Endothelial cell of umbilical vein (primary cell): ENCODE data around the gene SLC66A2. TPM values are rescaled to one million over a fixed set of nuclear protein-coding genes. Genes with fewer than 3 reads are reported as not detected.

Experiments used
- BruUV-seq: library from RNA; stranded (reverse); fragments of 400-500 nt; replicated peaks from 2 replicates; lab custom pipeline; 2021; lab: Mats Ljungman, UMichigan
- CTCF ChIA-PET: fragments of 300-600, 350-600 bp; sonication (Branson Sonifier 250); formaldehyde crosslinking; loops from one replicate; lab custom pipeline; 2021; ENCODE audit warnings: antibody characterized with exemption, inconsistent platforms; lab: Charles Lee
- POLR2A ChIA-PET: fragments of 300-600, 350-600 bp; sonication (Branson Sonifier 250); formaldehyde crosslinking; loops from one replicate; lab custom pipeline; 2021; ENCODE audit warnings: antibody characterized with exemption, inconsistent platforms; lab: Charles Lee
- DNase-seq: peaks from one replicate; pipeline ENCODE4 v3.0.0-alpha.2; 2011; ENCODE audit warnings: low read depth, low spot score
- FAIRE-seq: peaks from 2 replicates; lab custom pipeline; 2011; peaks lifted over from hg19 to GRCh38; lab: Jason Lieb, UNC
- H2AFZ ChIP-seq: 2 replicates; pipeline ENCODE4 v1.6.0; 2012; ENCODE audit warnings: low read depth, low read length, control low read depth, inconsistent platforms
- H3K27ac ChIP-seq: 2 replicates; pipeline ENCODE4 v1.5.1; 2011; ENCODE audit warnings: low read depth, mild to moderate bottlenecking, control low read depth, low read length, moderate library complexity; ENCODE audit not compliant: insufficient read depth
- H3K27me3 ChIP-seq, 2 experiments: 2 replicates each; pipeline versions ENCODE4 v1.6.0 to v1.6.1; 2011; ENCODE audit warnings: low read length in 2 of 2, mixed read lengths in 1 of 2; ENCODE audit not compliant: control insufficient read depth in 2 of 2, insufficient read depth in 2 of 2
- H3K36me3 ChIP-seq, 2 experiments: 2 replicates in 1 of 2; 3 replicates in 1 of 2; pipeline ENCODE4 v1.5.1; 2011; ENCODE audit warnings: low read length in 2 of 2, mild to moderate bottlenecking in 1 of 2, moderate library complexity in 1 of 2; ENCODE audit not compliant: control insufficient read depth in 2 of 2, insufficient read depth in 2 of 2; ENCODE audit errors: extremely low read depth in 1 of 2
- H3K4me1 ChIP-seq: 3 replicates; pipeline ENCODE4 v1.5.1; 2011; ENCODE audit warnings: mild to moderate bottlenecking, low read length; ENCODE audit not compliant: control insufficient read depth, insufficient read depth; ENCODE audit errors: extremely low read depth
- H3K4me2 ChIP-seq: 2 replicates; pipeline ENCODE4 v1.6.1; 2011; ENCODE audit warnings: low read length, control low read depth, mixed read lengths; ENCODE audit not compliant: insufficient read depth
- H3K4me3 ChIP-seq, 3 experiments: fragments of 200-600 bp in 1 of 3; sonication (generic), shearing (Covaris generic) in 1 of 3; replicated peaks in 1 of 3; 2 replicates each; pipeline ENCODE4 v1.5.1; 2011 to 2016; ENCODE audit warnings: control low read depth in 3 of 3, low read length in 3 of 3, mild to moderate bottlenecking in 2 of 3, inconsistent platforms in 1 of 3, low read depth in 1 of 3, moderate library complexity in 1 of 3; ENCODE audit not compliant: insufficient read depth in 1 of 3
- H3K79me2 ChIP-seq: 2 replicates; pipeline ENCODE4 v1.6.0; 2012; ENCODE audit warnings: low read length, inconsistent platforms; ENCODE audit not compliant: control insufficient read depth, insufficient read depth
- H3K9ac ChIP-seq: replicated peaks from 2 replicates; pipeline ENCODE3; 2011; ENCODE audit warnings: low read length, control low read depth; ENCODE audit not compliant: insufficient read depth; ENCODE audit errors: extremely low read depth
- H3K9me1 ChIP-seq: replicated peaks from 3 replicates; pipeline ENCODE4 v1.6.0; 2011; ENCODE audit warnings: mild to moderate bottlenecking, low read length; ENCODE audit not compliant: control insufficient read depth, insufficient read depth; ENCODE audit errors: extremely low read depth
- H3K9me3 ChIP-seq: replicated peaks from 2 replicates; pipeline ENCODE4 v1.5.1; 2012; ENCODE audit warnings: low read length, inconsistent platforms; ENCODE audit not compliant: control insufficient read depth, insufficient read depth
- H4K20me1 ChIP-seq: replicated peaks from 2 replicates; pipeline ENCODE3; 2011; ENCODE audit warnings: mild to moderate bottlenecking, low read length; ENCODE audit not compliant: control insufficient read depth, insufficient read depth; ENCODE audit errors: extremely low read depth
- EZH2 ChIP-seq: IDR thresholded peaks from 2 replicates; pipeline ENCODE4 v1.6.1; 2012; ENCODE audit warnings: borderline replicate concordance, low read depth, mild to moderate bottlenecking, moderate library complexity, low read length, inconsistent platforms; ENCODE audit not compliant: severe bottlenecking
- FOS ChIP-seq: IDR thresholded peaks from 2 replicates; pipeline ENCODE4 v1.6.1; 2011; ENCODE audit warnings: mild to moderate bottlenecking, low read length, moderate library complexity, borderline replicate concordance; ENCODE audit not compliant: insufficient read depth
- GATA2 ChIP-seq: IDR thresholded peaks from 2 replicates; pipeline ENCODE4 v1.7.0; 2011; ENCODE audit warnings: low read depth, mild to moderate bottlenecking, moderate library complexity, mixed read lengths, low read length; ENCODE audit not compliant: insufficient read length, insufficient read depth
- MYC ChIP-seq: IDR thresholded peaks from one replicate; pipeline ENCODE4 v1.6.1; 2011; ENCODE audit warnings: mild to moderate bottlenecking, low read depth, low read length
- POLR2A ChIP-seq: IDR thresholded peaks from 2 replicates; pipeline ENCODE4 v1.6.1; 2012; ENCODE audit warnings: low read depth, mild to moderate bottlenecking, control low read depth, low read length
- POLR2AphosphoS5 ChIP-seq: IDR thresholded peaks from 2 replicates; pipeline ENCODE4 v1.6.1; 2012; ENCODE audit warnings: low read depth, mild to moderate bottlenecking, control low read depth, low read length, moderate library complexity; ENCODE audit not compliant: insufficient read depth
- dilution Hi-C: fragments of 300-500 bp; cut with MboI; formaldehyde crosslinking; loops from one replicate; pipeline ENCODE4 v1.15.0; 2019; ENCODE audit warnings: low sequenced_read_pairs; ENCODE audit not compliant: extremely low pct_ligation_motif_present
- intact Hi-C: fragments of 100-400 bp; cut with micrococcal nuclease; formaldehyde crosslinking; loops from one replicate; pipeline ENCODE4 v1.10.0; 2022
- polyA plus RNA-seq, 4 experiments: library from polyadenylated mRNA; depleted of rRNA in 3 of 4; stranded (reverse) in 3 of 4; unstranded in 1 of 4; fragments of >200 nt; gene quantifications; 2 replicates each; pipeline versions ENCODE4 v1.2.1 to v1.2.3, GENCODE V29; 2011 to 2012; ENCODE audit warnings: missing spikeins in 1 of 4
- total RNA-seq: library from RNA; stranded (reverse); gene quantifications from 2 replicates; pipeline ENCODE4 v1.2.3, GENCODE V29; 2021
- TF ChIP-seq, protein P1 (sequence below): IDR thresholded peaks from 2 replicates; pipeline ENCODE4 v1.6.1; 2011; ENCODE audit not compliant: insufficient read depth, insufficient read length

The SLC66A2 gene
- total and polyA plus RNA-seq, 2 donors (not counting 3 experiments of a cell fraction or from before 2014, with no cell fraction given) = 32.5 to 37.1 TPM

DNA sequence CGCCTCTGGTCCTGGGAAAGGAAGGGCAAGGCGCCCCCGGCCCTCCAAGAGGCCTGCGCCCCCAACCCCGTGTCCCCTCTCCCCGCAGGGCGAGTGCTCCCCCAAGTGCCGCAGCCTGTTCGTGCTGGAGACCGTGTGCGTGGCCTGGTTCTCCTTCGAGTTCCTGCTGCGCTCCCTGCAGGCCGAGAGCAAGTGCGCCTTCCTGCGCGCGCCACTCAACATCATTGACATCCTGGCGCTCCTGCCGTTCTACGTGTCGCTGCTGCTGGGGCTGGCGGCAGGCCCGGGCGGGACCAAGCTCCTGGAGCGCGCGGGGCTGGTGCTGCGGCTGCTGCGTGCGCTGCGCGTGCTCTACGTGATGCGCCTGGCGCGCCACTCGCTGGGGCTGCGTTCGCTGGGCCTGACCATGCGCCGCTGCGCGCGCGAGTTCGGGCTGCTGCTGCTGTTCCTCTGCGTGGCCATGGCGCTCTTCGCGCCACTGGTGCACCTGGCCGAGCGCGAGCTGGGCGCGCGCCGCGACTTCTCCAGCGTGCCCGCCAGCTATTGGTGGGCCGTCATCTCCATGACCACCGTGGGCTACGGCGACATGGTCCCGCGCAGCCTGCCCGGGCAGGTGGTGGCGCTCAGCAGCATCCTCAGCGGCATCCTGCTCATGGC lies 52.4 kb downstream of the SLC66A2 start:
- Histone ChIP-seq H3K27me3 (no peaks in the 10 kb centered on the region), H3K4me1 (no peaks in the 10 kb centered on the region), H3K9me1 (no peaks in the 10 kb centered on the region), H3K4me3 (no peak overlapping the region), H3K4me2 (no peak overlapping the region), H2AFZ (no peak overlapping the region), H3K79me2 (no peaks in the 10 kb centered on the region), H3K9ac (no peak overlapping the region), H3K36me3 (peaks cover 0 to 3% of the 10 kb centered on the region in 2 experiments), H3K27ac (no peak overlapping the region), H4K20me1 (no peaks in the 10 kb centered on the region), H3K9me3 (peaks cover 12% of the 10 kb centered on the region)
- CTCF ChIA-PET = no interaction called here
- BruUV-seq = no TSS peak
- DNase-seq = no peak
- TF ChIP-seq, protein P1, sequence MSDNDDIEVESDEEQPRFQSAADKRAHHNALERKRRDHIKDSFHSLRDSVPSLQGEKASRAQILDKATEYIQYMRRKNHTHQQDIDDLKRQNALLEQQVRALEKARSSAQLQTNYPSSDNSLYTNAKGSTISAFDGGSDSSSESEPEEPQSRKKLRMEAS = no peak
- TF ChIP-seq FOS (no peak), EZH2 (no peak), POLR2A (no peak), GATA2 (no peak), MYC (no peak), POLR2AphosphoS5 (no peak)
- POLR2A ChIA-PET = no interaction called here
- dilution Hi-C loops (no loop called here), intact Hi-C loops (no loop called here)
- FAIRE-seq = no peak
